SU-DHL-6 (cell line): ENCODE data around the gene TBC1D22A.

Source experiments
- CTCF ChIP-seq: fragments of 200-600 bp; sonication (generic); IDR thresholded peaks from one replicate; pipeline ENCODE4 v1.5.1; 2017; ENCODE audit warnings: antibody characterized with exemption, mild to moderate bottlenecking, low read length, moderate library complexity; ENCODE audit not compliant: insufficient read depth, poor library complexity, severe bottlenecking
- EZH2phosphoT487 ChIP-seq: fragments of 200-600 bp; sonication (generic), shearing (Covaris generic); conservative IDR thresholded peaks from 2 replicates; pipeline ENCODE4 v1.6.1; 2018; ENCODE audit warnings: mild to moderate bottlenecking, antibody characterized with exemption, low read length, moderate library complexity, mixed read lengths

- no peak for TF ChIP-seq CTCF
- TF ChIP-seq EZH2phosphoT487, result no peak
These were observed 247.8 kb downstream of the TBC1D22A start for GRCh38 chr22:47010211-47010610.
